ENCODE data around the gene KLHL2. TPM values are rescaled to one million over a fixed set of nuclear protein-coding genes. Genes with fewer than 3 reads are reported as not detected.

KLHL2 gene
- total and polyA plus RNA-seq, 2 donors (not counting 3 experiments of a cell fraction or from before 2014, with no cell fraction given) = 9.9 to 22.1 TPM

- Histone ChIP-seq H3K4me3 (replicated peaks in 1 of 3; ENCODE audit: insufficient read depth in 1 of 3, low read depth in 1 of 3, low read length in 3 of 3) (no peak overlapping the region), H3K9ac (replicated peaks; ENCODE audit: extremely low read depth, insufficient read depth, low read length) (no peak overlapping the region), H3K27ac (ENCODE audit: insufficient read depth, low read depth, low read length) (no peak overlapping the region), H3K4me1 (ENCODE audit: control insufficient read depth, extremely low read depth, insufficient read depth, low read length) (no peaks in the 10 kb centered on the region), H3K9me3 (replicated peaks; ENCODE audit: control insufficient read depth, insufficient read depth, low read length) (no peaks in the 10 kb centered on the region), H2AFZ (ENCODE audit: low read depth, low read length) (no peak overlapping the region), H3K79me2 (ENCODE audit: control insufficient read depth, insufficient read depth, low read length) (no peaks in the 10 kb centered on the region), H3K4me2 (ENCODE audit: insufficient read depth, low read length) (no peak overlapping the region), H3K9me1 (replicated peaks; ENCODE audit: control insufficient read depth, extremely low read depth, insufficient read depth, low read length) (no peaks in the 10 kb centered on the region), H4K20me1 (replicated peaks; ENCODE audit: control insufficient read depth, extremely low read depth, insufficient read depth, low read length) (no peaks in the 10 kb centered on the region), H3K27me3 (ENCODE audit: control insufficient read depth in 2 of 2, insufficient read depth in 2 of 2, low read length in 2 of 2) (no peaks in the 10 kb centered on the region), H3K36me3 (ENCODE audit: control insufficient read depth in 2 of 2, extremely low read depth in 1 of 2, insufficient read depth in 2 of 2, low read length in 2 of 2) (no peaks in the 10 kb centered on the region)
- DNase-seq (ENCODE audit: low read depth, low spot score) = no peak
- dilution Hi-C loops (cut with MboI; ENCODE audit: extremely low pct_ligation_motif_present, low sequenced_read_pairs) = no loop called here
- no TSS peak for BruUV-seq (replicated peaks)
- FAIRE-seq = no peak
- TF ChIP-seq JUN (IDR thresholded peaks at IDR 0.05; ENCODE audit: borderline replicate concordance, insufficient read depth, insufficient read length, low read depth) = no peak
- TF ChIP-seq GATA2 (IDR thresholded peaks at IDR 0.05; ENCODE audit: insufficient read depth, insufficient read length, low read depth, low read length) = no peak
- TF ChIP-seq FOS (IDR thresholded peaks at IDR 0.05; ENCODE audit: borderline replicate concordance, insufficient read depth, low read length) = no peak
- TF ChIP-seq POLR2AphosphoS5 (IDR thresholded peaks at IDR 0.05; ENCODE audit: insufficient read depth, low read depth, low read length) = no peak
- no peak for TF ChIP-seq EZH2 (IDR thresholded peaks at IDR 0.05; ENCODE audit: borderline replicate concordance, low read depth, low read length, severe bottlenecking)
- no peak for TF ChIP-seq CTCF (IDR thresholded peaks at IDR 0.05; ENCODE audit: extremely low read depth in 1 of 2, insufficient read depth in 1 of 2, low read depth in 1 of 2, low read length in 2 of 2)
- TF ChIP-seq MYC (IDR thresholded peaks at IDR 0.05; ENCODE audit: low read depth, low read length) = no peak
- intact Hi-C loops (cut with micrococcal nuclease) = no loop called here
- ChIA-PET CTCF (interaction anchor here (0.9 to 1.2 kb wide), 2 partner anchors 11 to 60 kb away, joined by 3 read pairs; no protein-coding TSS in a partner anchor), POLR2A (no interaction called here)
These were observed 16.1 kb upstream of the KLHL2 start for GRCh38 chr4:165191348-165191656.

All from endothelial cell of umbilical vein (primary cell).